ENCODE results near the gene CDK19. TPM values are rescaled to one million over a fixed set of nuclear protein-coding genes. Genes with fewer than 3 reads are reported as not detected.
A peak's percentile ranks its signal among the peaks of the same experiment; 100 is the strongest.

Gene CDK19
- total RNA-seq, 1 donor from 2014 or later: 41.6 TPM

GRCh38 chr6:110649704-110650103, 165.6 kb downstream of the CDK19 start:
- no peak overlapping the region for H3K4me3 Mint-ChIP-seq
- no peaks in the 10 kb centered on the region for H3K27me3 Mint-ChIP-seq (ENCODE audit: low read depth)
- peaks cover 14% of the 10 kb centered on the region for H3K36me3 Mint-ChIP-seq
- no peaks in the 10 kb centered on the region for H3K4me1 Mint-ChIP-seq
- peaks cover 3% of the 10 kb centered on the region for H3K9me3 Mint-ChIP-seq
- no peak overlapping the region for H3K27ac Mint-ChIP-seq
- TF ChIP-seq, protein P1, sequence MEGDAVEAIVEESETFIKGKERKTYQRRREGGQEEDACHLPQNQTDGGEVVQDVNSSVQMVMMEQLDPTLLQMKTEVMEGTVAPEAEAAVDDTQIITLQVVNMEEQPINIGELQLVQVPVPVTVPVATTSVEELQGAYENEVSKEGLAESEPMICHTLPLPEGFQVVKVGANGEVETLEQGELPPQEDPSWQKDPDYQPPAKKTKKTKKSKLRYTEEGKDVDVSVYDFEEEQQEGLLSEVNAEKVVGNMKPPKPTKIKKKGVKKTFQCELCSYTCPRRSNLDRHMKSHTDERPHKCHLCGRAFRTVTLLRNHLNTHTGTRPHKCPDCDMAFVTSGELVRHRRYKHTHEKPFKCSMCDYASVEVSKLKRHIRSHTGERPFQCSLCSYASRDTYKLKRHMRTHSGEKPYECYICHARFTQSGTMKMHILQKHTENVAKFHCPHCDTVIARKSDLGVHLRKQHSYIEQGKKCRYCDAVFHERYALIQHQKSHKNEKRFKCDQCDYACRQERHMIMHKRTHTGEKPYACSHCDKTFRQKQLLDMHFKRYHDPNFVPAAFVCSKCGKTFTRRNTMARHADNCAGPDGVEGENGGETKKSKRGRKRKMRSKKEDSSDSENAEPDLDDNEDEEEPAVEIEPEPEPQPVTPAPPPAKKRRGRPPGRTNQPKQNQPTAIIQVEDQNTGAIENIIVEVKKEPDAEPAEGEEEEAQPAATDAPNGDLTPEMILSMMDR (IDR thresholded peaks at IDR 0.05; ENCODE audit: unreplicated experiment): no peak
- DNase-seq (ENCODE audit: low spot score in 2 of 2, unreplicated experiment in 2 of 2): no peak

- no peak overlapping the region for H3K27ac Mint-ChIP-seq
- H3K4me1 Mint-ChIP-seq: peaks cover 3% of the 10 kb centered on the region
These were observed 168.0 kb downstream of the CDK19 start for GRCh38 chr6:110646951-110647910.

GRCh38 chr6:110646419-110646698, 168.9 kb downstream of the CDK19 start:
- Mint-ChIP-seq H3K27me3 (ENCODE audit: low read depth) (no peaks in the 10 kb centered on the region), H3K36me3 (peaks cover 19% of the 10 kb centered on the region), H3K4me3 (no peak overlapping the region), H3K9me3 (peaks cover 3% of the 10 kb centered on the region), H3K27ac (no peak overlapping the region), H3K4me1 (peaks cover 3% of the 10 kb centered on the region)
- TF ChIP-seq, protein P1 (IDR thresholded peaks at IDR 0.05; ENCODE audit: unreplicated experiment): no peak
- DNase-seq (ENCODE audit: low spot score in 2 of 2, unreplicated experiment in 2 of 2): no peak

More at GRCh38 chr6:110646951-110647910, 168.0 kb downstream of the CDK19 start:
- Mint-ChIP-seq H3K4me3 (no peak overlapping the region), H3K9me3 (peaks cover 3% of the 10 kb centered on the region), H3K27me3 (ENCODE audit: low read depth) (no peaks in the 10 kb centered on the region), H3K36me3 (peaks cover 14% of the 10 kb centered on the region)
- TF ChIP-seq, protein P1 (IDR thresholded peaks at IDR 0.05; ENCODE audit: unreplicated experiment): peak; percentile 58
- DNase-seq (ENCODE audit: low spot score in 2 of 2, unreplicated experiment in 2 of 2): no peak

- H3K4me3 Mint-ChIP-seq: no peak overlapping the region
- no peak overlapping the region for H3K27ac Mint-ChIP-seq
- TF ChIP-seq, protein P1 (IDR thresholded peaks at IDR 0.05; ENCODE audit: unreplicated experiment): no peak
- H3K4me1 Mint-ChIP-seq: peaks cover 3% of the 10 kb centered on the region
- no peak for DNase-seq (ENCODE audit: low spot score in 2 of 2, unreplicated experiment in 2 of 2)
- peaks cover 3% of the 10 kb centered on the region for H3K9me3 Mint-ChIP-seq
- H3K36me3 Mint-ChIP-seq: peaks cover 22% of the 10 kb centered on the region
- H3K27me3 Mint-ChIP-seq (ENCODE audit: low read depth): no peaks in the 10 kb centered on the region
These were observed 169.4 kb downstream of the CDK19 start for GRCh38 chr6:110645685-110646418.

- no peak for DNase-seq (ENCODE audit: low spot score in 2 of 2, unreplicated experiment in 2 of 2)
- Mint-ChIP-seq H3K9me3 (peaks cover 3% of the 10 kb centered on the region), H3K27ac (no peak overlapping the region), H3K4me3 (no peak overlapping the region), H3K36me3 (peaks cover 28% of the 10 kb centered on the region), H3K27me3 (ENCODE audit: low read depth) (no peaks in the 10 kb centered on the region), H3K4me1 (peaks cover 3% of the 10 kb centered on the region)
- TF ChIP-seq, protein P1 (IDR thresholded peaks at IDR 0.05; ENCODE audit: unreplicated experiment): no peak
These were observed 172.1 kb downstream of the CDK19 start for GRCh38 chr6:110643175-110643574.

All from mesothelial cell of epicardium (in vitro differentiated cells).